GM18505 (cell line): ENCODE measurements around the gene SHB.
"Not testable (repeated sequence)": the region's sequence is repeated elsewhere in the genome, so short reads cannot be mapped to it uniquely, and the experiment has no call there.

ENCODE experiments used
- ATAC-seq: cut with Tn5 transposase; IDR thresholded peaks from one replicate; pipeline ENCODE4 v1.9.1; 2021; ENCODE audit not compliant: unreplicated experiment
- POLR2A ChIP-seq: IDR thresholded peaks from 4 replicates; pipeline ENCODE4 v1.6.1; 2011; ENCODE audit warnings: borderline replicate concordance; ENCODE audit not compliant: insufficient read depth, insufficient read length; ENCODE audit errors: extremely low read depth

The SHB gene

DNA sequence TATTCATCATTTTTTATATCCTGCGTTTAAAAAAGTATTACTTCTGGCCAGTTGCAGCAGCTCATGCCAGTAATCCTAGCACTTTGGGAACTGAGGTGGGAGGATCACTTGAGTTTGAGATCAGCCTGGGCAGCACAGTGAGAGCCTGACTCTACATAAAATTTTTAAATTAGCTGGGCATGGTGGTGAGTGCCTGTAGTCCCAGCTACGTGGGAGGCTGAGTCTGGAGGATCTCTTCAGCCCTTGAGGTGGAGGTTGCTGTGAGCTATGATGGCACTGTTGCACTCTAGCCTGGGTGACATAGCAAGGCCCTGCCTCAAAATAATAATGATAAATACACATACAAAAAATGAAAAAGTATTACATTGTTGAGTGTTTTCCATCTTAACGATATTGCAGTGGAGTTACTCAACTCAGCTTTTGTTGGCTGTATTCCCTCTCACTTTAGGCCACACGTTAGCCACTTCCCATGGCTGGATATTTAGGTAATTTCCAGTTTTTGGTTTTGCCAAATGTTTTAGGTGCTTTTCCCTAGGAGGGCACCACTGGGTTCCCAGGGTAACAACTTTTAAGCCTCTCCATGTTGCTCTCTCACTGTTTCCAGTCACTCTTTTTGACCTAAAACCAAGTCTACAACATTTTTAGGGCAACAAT is 20.6 kb downstream of the SHB start:
- no peak for ATAC-seq
- no peak for TF ChIP-seq POLR2A

DNA sequence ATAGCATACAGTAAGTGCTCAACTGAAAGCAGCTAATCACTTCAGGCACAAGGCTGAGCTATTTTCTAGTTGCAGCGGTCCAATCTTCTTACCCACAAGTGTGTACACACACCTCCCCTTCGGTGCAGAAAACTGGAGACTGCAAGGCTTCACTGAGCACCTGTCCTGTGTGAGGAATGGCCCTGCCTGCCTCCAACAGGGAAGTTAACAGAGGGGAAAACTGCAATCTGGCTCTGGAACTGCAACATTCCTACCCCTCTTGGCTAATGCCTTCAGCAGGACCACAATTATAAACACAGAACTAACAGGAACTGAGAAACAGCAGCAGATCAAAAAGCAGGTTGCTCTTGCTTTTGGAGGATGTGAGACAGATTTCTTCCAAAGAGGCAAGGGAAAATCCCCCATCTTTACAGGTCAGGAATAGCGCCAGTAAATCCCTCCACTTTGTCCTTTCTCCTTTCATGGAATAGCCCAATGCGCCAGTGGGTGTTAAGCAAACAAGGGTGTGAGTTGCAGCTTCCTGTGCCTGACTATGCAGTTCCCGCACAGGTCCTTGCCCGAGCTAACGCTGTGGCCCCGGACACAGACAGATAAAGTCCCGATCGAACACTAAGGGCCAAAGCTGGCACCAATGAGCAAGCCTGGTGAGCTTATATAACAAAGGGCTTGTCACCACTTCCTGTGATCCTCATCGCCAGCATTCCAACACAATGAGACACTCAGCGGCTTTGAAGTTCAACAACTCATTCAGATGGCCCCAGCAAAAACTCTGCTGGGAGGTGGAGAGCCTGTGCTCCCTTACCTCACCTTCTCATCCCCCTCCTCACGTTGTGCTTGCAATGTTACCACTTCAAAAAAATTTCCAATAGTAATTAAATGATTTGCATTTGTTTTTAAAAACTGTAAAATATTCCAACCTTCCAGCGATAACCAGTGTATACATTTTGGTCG is 21.5 kb downstream of the SHB start:
- TF ChIP-seq POLR2A, result no peak
- no peak for ATAC-seq

DNA sequence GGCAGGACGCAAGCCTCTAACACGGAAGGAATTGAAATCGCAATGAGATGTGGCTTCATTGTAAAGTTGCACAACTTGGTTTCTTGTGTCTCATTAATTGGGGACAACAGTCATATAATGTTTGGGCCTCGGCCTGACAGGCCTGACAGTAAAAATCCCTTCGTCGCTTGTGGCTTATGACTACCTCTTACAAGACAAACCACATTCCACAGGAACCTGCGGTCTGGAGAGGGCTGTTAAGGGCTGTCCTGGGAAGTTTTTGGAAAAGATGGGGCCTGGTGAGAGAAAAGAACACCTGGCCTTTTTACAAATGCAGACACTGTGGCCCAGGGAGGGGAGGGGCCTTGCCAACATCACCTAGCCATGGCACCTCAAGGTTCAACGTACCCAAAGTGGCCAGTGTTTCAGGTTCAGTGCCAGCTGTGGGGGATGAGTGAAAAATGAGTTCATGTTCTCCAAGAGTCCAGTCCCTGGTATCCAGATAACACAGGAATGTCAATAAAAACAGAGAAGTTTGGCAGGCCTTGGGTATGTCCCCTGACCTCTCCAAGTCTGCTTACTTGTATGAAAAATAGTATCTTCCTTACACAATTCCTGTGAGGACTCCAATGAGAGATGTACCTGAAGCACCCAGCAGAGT is 22.2 kb downstream of the SHB start:
- TF ChIP-seq POLR2A, result no peak
- ATAC-seq, result no peak

DNA sequence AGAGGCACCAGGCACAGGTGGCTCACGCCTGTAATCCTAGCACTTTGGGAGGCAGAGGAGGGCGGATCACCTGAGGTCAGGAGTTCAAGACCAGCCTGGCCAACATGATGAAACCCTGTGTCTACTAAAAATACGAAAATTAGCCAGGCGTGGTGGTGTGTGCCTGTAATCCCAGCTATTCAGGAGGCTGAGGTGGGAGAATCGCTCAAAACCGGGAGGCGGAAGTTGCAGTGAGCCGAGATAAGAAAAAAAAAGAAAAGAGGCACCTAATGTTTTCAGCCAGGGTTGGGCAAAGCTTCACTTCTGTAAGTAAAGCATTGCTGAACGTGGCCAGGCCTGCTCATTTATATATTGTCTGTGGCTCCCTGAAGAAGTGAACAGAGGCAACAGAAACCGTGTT is 23.1 kb downstream of the SHB start:
- ATAC-seq, result not testable (repeated sequence)

DNA sequence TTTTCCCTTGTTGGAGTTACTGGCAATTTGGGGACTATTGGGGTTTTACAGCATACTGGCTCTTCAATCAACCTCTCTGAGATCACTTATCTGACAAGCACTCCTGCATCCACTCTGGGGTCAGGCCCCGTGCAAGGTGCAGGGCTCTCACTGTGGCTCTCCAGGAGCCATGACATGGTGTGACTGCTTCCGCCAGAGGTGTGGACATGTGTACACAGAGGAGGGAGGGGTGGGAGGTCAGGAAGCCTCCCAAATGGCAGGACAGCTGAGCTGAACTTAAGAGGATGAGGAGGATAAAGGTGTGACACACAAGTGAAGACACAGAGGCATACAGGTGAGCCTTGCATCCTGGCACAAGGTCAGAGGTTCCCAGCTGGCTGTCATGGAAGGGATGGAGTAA is 24.3 kb downstream of the SHB start:
- ATAC-seq, result no peak
- no peak for TF ChIP-seq POLR2A

DNA sequence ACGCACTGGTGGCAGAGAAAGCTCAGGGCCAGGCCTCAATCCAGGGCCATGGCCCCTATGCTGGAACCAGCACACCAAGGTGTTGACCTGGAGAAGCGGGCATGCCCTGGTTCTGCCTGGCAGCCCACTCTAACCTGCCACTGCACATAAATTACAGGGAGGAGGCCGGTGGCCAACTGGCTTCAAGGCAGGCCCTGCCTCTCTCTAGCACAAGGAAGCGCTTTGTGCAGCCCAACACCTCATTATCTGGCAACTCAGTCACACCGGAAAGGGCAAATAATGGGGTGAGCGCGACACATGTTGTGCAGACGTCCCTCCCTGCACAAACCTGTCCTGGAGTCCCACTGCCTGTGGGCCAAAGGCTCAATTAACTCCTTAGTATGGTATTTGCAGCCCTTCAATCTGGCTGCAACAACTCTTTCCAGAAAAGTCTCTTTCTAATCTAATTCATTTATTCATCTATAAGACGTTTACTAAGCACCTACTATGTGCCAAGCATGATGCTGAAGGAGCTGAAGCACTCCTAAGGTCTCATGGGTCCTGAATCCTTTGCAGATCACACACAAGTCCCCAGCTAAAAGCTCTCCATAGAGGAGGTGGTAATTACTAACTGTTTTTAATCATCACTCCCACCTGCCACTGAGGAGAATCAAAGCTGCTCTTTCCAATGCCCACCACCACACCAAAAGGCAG is 24.9 kb downstream of the SHB start:
- no peak for TF ChIP-seq POLR2A
- ATAC-seq, result no peak

DNA sequence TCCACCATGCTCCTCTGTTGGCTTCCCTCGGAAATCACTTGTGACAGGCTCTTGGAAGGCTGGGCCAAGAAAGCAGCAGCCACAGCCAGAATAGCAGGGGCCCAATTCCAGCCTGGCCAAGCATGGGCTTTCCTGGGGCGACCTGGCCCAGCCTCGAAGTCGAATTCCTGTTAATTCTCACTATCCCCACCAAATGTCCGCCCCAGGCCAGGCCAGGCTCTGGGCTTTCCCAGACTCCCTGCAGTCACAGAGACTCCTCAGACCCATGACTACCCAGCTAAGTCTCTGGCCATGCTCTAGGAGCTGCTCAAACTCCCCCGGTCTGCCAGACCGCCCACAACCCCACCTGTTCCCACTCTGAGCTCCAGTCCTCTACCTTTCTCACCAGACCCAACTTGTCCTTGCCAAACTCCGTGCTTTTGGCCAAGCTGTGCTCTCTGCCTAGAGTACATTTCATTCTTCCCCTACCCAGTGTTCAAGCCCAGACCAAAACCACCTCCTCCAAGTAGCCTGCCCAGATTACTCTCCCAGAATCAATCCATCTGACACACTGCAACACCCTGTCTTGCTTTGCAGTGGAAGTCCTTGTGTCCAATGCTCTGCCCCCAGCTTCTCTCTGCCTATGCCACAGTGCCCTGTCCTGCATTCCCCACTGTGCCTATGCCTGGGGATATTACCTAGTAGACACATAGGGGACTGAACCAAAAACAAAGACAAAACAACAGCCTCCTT is 26.2 kb downstream of the SHB start:
- TF ChIP-seq POLR2A, result no peak
- no peak for ATAC-seq

DNA sequence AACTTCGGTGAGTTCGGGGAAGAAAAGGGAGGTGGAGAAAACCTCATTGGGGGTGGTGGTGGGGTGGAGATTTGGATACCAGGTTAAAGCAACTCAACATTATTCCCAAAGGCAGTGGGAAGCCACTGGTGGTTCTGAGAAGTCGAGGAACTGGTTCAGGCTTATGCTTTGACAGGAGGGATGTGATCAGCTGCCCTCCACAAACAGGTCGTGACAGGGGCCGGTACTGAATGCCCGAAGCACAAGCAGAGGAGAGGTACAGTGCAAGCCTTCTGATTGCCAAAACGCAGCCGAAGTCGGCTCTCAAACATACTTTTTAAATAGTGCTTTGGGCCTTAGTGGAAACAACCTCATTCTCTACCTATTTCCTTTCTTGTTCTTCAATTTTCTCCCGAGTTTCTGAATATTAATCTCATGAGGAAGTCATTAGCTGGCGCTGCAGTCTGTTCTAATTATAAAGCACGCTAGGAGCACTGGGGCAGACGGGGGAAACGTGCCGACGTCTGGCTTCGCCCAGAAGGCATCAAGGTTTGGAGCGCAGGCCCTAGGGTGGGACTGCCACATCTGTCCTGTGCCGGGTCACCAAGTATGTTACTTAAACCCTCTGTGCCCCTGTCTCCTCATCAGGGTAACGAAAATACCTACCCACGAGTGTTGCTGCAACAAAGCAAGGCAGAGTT is 27.3 kb downstream of the SHB start:
- TF ChIP-seq POLR2A, result no peak
- ATAC-seq, result no peak

DNA sequence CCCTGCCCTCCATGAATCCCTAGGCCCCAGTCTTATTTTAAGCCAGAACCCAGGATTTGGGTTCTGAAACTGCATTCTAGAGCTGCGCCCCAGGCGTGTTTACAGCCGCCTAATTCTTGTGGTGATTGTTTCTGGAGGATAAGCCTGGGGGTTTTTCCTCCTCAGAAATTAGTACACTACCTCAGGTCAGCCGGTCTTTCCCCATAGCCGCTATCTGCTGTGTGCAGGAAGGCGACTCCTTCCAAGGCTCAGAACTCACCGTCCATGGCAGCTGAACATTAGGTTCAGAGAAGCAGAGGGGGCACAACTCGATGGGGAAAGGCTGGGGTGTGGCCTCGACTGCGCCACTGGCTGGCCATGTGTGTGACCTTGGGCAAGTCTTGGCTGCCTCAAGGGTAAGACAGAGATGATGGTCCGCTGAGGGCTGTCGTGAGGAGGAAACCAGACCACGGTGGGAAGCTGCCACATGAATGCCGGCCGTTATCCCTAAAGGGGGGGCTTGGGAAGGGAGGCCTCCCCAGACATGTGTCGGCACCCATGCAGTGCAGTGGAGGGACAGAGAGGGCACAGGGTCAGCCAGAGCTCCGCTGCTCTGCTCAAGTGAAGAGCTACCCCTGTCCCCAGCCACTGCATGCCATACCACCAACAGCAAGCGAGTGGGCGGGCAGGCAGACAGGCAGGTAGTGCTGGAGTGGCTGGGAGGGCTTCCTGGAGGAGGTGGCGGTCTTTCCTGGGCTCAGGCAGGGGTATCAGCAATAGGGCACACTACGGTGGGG is 28.9 kb downstream of the SHB start:
- ATAC-seq, result no peak
- no peak for TF ChIP-seq POLR2A

DNA sequence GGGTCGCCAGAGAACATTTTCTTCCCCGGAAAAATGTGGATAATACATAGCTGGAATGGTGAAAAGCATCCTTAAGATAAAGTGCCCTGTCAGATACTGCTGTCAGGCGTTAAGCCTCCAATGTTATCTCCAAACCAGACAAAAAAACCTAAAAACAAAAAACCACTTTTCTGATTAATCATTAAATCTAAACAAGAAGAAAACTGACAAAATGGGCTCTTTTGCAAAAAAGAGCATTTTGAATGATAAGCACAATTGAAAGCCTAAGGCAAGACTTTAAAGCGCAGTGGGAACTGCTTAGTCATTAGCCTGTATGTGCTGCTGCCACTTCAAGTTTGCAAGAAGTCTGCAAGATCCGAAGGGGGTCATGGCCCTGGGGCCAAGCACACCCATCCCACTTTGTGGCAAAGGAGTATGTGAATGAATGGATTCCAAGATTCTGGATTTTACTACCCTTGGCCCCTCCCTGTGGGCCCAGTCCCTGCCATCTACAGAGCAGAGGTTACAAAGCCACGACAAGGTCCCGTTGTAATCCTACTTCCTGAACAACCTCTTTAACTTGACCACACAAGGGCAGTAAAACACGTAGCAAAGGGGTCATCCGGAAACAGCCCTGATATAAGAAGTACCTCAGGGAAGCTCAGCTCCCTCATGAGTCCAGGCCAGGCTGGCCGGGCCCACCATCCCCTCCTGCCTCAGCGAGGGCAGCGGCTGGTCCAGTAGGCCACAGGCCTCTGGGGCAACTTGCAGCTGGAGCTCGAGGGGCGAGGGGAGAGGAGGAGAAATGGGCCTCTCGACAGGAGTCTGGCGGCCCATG is 29.7 kb downstream of the SHB start:
- no peak for ATAC-seq
- TF ChIP-seq POLR2A, result no peak

DNA sequence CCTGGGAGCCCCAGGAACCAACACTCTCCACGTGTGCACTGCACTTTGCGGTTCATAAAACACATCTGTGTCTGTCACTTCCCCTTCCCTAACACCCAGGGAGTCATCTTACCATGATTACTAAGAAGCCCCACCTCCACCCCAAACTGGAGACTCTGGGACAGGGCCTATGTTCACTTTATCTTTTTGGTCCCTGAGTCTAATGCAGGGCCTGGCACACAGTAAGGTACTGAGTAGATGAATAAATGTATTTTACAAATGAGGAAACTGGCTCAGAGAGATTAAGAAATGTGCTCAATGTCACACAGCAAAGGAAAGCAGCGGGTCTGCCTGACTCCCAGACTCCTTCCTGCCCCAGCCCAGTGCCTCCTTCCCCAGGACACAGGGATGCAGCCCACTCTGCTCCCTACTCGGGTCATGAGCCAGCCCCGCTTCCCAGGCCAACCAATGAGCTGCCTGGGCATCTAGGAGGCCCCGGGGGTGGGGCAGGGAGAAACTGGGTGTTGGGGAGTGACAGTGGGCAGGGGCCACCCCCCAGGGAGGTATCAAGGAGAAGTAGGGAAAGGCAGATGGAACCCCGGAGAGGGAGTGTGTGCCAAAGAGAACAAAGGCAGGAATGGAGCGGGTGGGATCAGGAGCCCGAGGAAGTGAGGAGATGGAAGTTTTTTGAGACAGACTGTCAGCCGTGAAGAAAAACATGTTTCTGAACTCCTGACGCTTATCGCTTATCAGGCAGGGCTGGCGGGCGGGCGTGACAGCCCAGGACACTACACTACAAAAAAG is 30.5 kb downstream of the SHB start:
- no peak for TF ChIP-seq POLR2A
- ATAC-seq, result no peak

DNA sequence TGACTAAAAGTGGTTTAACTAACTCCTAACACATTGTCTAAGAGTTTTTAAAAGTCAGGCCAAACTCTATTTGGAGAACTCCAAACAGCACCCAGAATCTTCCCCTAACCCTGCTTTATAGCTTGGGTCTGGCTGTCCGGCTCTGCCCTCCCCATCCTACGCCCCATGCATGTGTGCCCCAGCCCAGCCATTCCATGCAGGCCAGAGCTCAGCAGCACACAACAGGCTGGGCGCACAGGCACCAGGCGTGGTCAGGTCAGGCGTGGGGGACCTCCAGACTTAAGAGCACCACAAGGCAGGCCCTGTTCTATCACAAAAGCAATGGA is 31.1 kb downstream of the SHB start:
- no peak for TF ChIP-seq POLR2A

More for the DNA sequence above, 31.1 kb downstream of the SHB start:
- ATAC-seq, result no peak
